NCI-H82 treated with DMSO at 0.1 percent for 48 hours (cell line): ENCODE measurements around the gene SLC49A4.
"Not testable (repeated sequence)": the region's sequence is repeated elsewhere in the genome, so short reads cannot be mapped to it uniquely, and the experiment has no call there.

Experiments used
- DNase-seq: peaks from one replicate; lab custom pipeline; 2025; ENCODE audit not compliant: unreplicated experiment; lab: John Stamatoyannopoulos, UW

The SLC49A4 gene

GRCh38 chr3:122794779-122795673, at the start of gene SLC49A4:
TSS of gene SLC49A4 (plus strand) at chr3:122795069. CDS start at chr3:122795193, 124 bp downstream.
- DNase-seq: no peak

- no peak for DNase-seq
These were observed 49.4 kb upstream of the SLC49A4 start for GRCh38 chr3:122745369-122746021.

GRCh38 chr3:122747295-122747694, 47.6 kb upstream of the SLC49A4 start:
- not testable (repeated sequence) for DNase-seq

GRCh38 chr3:122748347-122748746, 46.5 kb upstream of the SLC49A4 start:
- DNase-seq: no peak

- DNase-seq: no peak
These were observed 39.9 kb upstream of the SLC49A4 start for GRCh38 chr3:122754929-122755328.

- DNase-seq: no peak
These were observed 39.4 kb upstream of the SLC49A4 start for GRCh38 chr3:122755491-122755890.

GRCh38 chr3:122758877-122759560, 35.9 kb upstream of the SLC49A4 start:
- no peak for DNase-seq

GRCh38 chr3:122760453-122761271, 34.2 kb upstream of the SLC49A4 start:
- no peak for DNase-seq

- no peak for DNase-seq
These were observed 28.4 kb upstream of the SLC49A4 start for GRCh38 chr3:122766430-122766829.

- DNase-seq: no peak
These were observed 27.1 kb upstream of the SLC49A4 start for GRCh38 chr3:122767540-122768372.

- no peak for DNase-seq
These were observed 24.2 kb upstream of the SLC49A4 start for GRCh38 chr3:122770521-122771202.

- DNase-seq: no peak
These were observed 22.0 kb upstream of the SLC49A4 start for GRCh38 chr3:122772827-122773226.

- no peak for DNase-seq
These were observed 20.8 kb upstream of the SLC49A4 start for GRCh38 chr3:122773944-122774509.

GRCh38 chr3:122774564-122774963, 20.3 kb upstream of the SLC49A4 start:
- no peak for DNase-seq

- no peak for DNase-seq
These were observed 18.0 kb upstream of the SLC49A4 start for GRCh38 chr3:122776675-122777468.

- no peak for DNase-seq
These were observed 17.3 kb upstream of the SLC49A4 start for GRCh38 chr3:122777563-122777962.

- no peak for DNase-seq
These were observed 12.1 kb upstream of the SLC49A4 start for GRCh38 chr3:122782804-122783203.

GRCh38 chr3:122784436-122784835, 10.4 kb upstream of the SLC49A4 start:
- DNase-seq: no peak
